ENCODE data around the gene DHX8. TPM values are rescaled to one million over a fixed set of nuclear protein-coding genes. Genes with fewer than 3 reads are reported as not detected.
A peak's percentile ranks its signal among the peaks of the same experiment; 100 is the strongest.

Gene DHX8
- total RNA-seq, 1 experiment from 2014 or later: 53.5 TPM

GRCh38 chr17:43543771-43544575, 60.2 kb downstream of the DHX8 start:
- Histone ChIP-seq H2AFZ (ENCODE audit: low read depth, low read length, poor library complexity, severe bottlenecking) (no peak overlapping the region), H3K9ac (ENCODE audit: low read length) (peak overlapping the region; percentile 88), H3K9me2 (ENCODE audit: insufficient read depth) (no peaks in the 10 kb centered on the region), H3K4me3 (replicated peaks in 1 of 2; ENCODE audit: low read depth in 1 of 2, low read length in 2 of 2) (peak overlapping the region; percentile 72 to 78), H3K27ac (ENCODE audit: low read depth, low read length) (peak overlapping the region; percentile 82; the same call in 1 of the 2 replicates), H4K20me1 (ENCODE audit: insufficient read depth) (no peaks in the 10 kb centered on the region), H3K79me2 (ENCODE audit: insufficient read depth, low read length) (peaks cover 32% of the 10 kb centered on the region), H3K9me3 (ENCODE audit: control insufficient read depth in 1 of 2, insufficient read depth in 1 of 2, low read depth in 1 of 2, low read length in 2 of 2) (no peaks in the 10 kb centered on the region), H3K4me2 (ENCODE audit: low read length) (peak overlapping the region; percentile 97), H3K36me3 (ENCODE audit: control insufficient read depth in 1 of 2, insufficient read depth in 2 of 2, low read length in 2 of 2) (peaks cover 0 to 3% of the 10 kb centered on the region in 2 experiments; a peak in 1 of 4 replicates), H3K4me1 (ENCODE audit: control insufficient read depth in 1 of 2, insufficient read depth in 2 of 2, low read length in 2 of 2) (peaks cover 26 to 46% of the 10 kb centered on the region in 2 experiments), H3K27me3 (ENCODE audit: insufficient read depth, low read length) (no peaks in the 10 kb centered on the region)
- CTCF ChIA-PET: no interaction called here
- no peak for TF ChIP-seq MAX (IDR thresholded peaks at IDR 0.05)
- DNase-seq (ENCODE audit: low read depth, low spot score): no peak
- no peak for ATAC-seq
- RAD21 ChIA-PET (ENCODE audit: low non-redundant PET in 1 of 2, low total read pairs in 2 of 2, uncharacterized antibody in 2 of 2, unreplicated experiment in 2 of 2): no interaction called here
- intact Hi-C loops (cut with micrococcal nuclease): no loop called here
- POLR2A ChIA-PET: interaction anchor here (0.8 kb wide), 1 partner anchor 14 kb away, joined by 3 read pairs; no protein-coding TSS in a partner anchor
- BruUV-seq (replicated peaks): TSS peak; percentile 52

DNA sequence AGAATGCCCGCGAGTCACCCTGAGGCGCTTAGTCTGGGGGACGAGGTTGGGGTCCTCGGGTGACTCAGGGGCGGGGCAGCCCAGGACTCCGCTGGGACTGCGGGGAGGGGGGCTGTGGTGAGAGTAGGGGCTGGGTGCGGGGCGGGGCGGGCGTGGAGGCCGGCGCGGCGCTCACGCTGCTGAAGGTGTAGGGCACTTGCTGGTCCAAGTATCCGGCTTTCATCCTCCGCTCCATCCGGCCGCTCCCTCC, 61.5 kb downstream of the DHX8 start:
- peak overlapping the region; percentile 88 for H3K9ac ChIP-seq (ENCODE audit: low read length)
- no TSS peak for BruUV-seq (replicated peaks)
- peaks cover 32% of the 10 kb centered on the region for H3K79me2 ChIP-seq (ENCODE audit: insufficient read depth, low read length)
- ChIA-PET CTCF (interaction anchor here (1.0 kb wide), 1 partner anchor 61 kb away, joined by 3 read pairs; the partner anchor contains the start of gene DHX8), RAD21 (ENCODE audit: low non-redundant PET in 1 of 2, low total read pairs in 2 of 2, uncharacterized antibody in 2 of 2, unreplicated experiment in 2 of 2) (no interaction called here), POLR2A (interaction anchor here (0.6 to 1.0 kb wide), 4 partner anchors 177 to 694 kb away, joined by 3 to 5 read pairs (median 3); no protein-coding TSS in a partner anchor)
- peak overlapping the region; percentile 82 for H3K27ac ChIP-seq (ENCODE audit: low read depth, low read length)
- H3K36me3 ChIP-seq (ENCODE audit: control insufficient read depth in 1 of 2, insufficient read depth in 2 of 2, low read length in 2 of 2): peaks cover 0 to 3% of the 10 kb centered on the region in 2 experiments; a peak in 1 of 4 replicates
- ATAC-seq (no peak; the same call in 1 of the 2 replicates), DNase-seq (ENCODE audit: low read depth, low spot score) (no peak)
- TF ChIP-seq, protein P1, sequence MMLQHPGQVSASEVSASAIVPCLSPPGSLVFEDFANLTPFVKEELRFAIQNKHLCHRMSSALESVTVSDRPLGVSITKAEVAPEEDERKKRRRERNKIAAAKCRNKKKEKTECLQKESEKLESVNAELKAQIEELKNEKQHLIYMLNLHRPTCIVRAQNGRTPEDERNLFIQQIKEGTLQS (IDR thresholded peaks at IDR 0.05): no peak
- TF ChIP-seq TCF7L2 (IDR thresholded peaks at IDR 0.05; ENCODE audit: borderline replicate concordance, extremely low read depth, insufficient read depth, insufficient read length) (peak; percentile 89), CEBPB (IDR thresholded peaks at IDR 0.05; ENCODE audit: low read depth) (no peak)
- H4K20me1 ChIP-seq (ENCODE audit: insufficient read depth): no peaks in the 10 kb centered on the region
- H2AFZ ChIP-seq (ENCODE audit: low read depth, low read length, poor library complexity, severe bottlenecking): no peak overlapping the region
- H3K9me3 ChIP-seq (ENCODE audit: control insufficient read depth in 1 of 2, insufficient read depth in 1 of 2, low read depth in 1 of 2, low read length in 2 of 2): no peaks in the 10 kb centered on the region
- H3K4me2 ChIP-seq (ENCODE audit: low read length): peak overlapping the region; percentile 97
- H3K4me1 ChIP-seq (ENCODE audit: control insufficient read depth in 1 of 2, insufficient read depth in 2 of 2, low read length in 2 of 2): peaks cover 26 to 46% of the 10 kb centered on the region in 2 experiments
- no peaks in the 10 kb centered on the region for H3K27me3 ChIP-seq (ENCODE audit: insufficient read depth, low read length)
- no peaks in the 10 kb centered on the region for H3K9me2 ChIP-seq (ENCODE audit: insufficient read depth)
- intact Hi-C loops (cut with micrococcal nuclease): no loop called here
- H3K4me3 ChIP-seq (replicated peaks in 1 of 2; ENCODE audit: low read depth in 1 of 2, low read length in 2 of 2): peak overlapping the region; percentile 72 to 78

All from HCT116 (cell line).